ENCODE data around the gene EHF. TPM values are rescaled to one million over a fixed set of nuclear protein-coding genes. Genes with fewer than 3 reads are reported as not detected.

Gene EHF
- total RNA-seq, 1 donor from 2014 or later, result 2.8 TPM

DNA sequence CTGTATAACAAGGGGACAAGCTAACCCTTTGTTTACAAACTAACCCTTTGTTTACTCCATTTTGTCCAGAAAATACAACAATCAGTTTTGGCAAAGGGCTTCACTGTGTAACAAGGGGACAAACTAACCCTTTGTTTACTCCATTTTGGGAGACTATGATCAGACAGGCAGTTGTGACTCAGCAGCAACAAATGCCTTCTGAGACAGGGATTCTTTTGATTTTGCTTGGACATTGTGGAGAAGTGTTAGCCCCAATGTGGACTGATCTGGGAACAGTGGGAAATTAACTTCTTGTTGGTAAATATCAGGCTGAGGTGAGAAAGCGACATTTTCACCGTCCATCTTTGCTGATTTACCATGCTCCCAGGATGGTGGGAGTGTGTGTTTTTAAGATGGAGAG lies 983 bp downstream of the EHF start:
- DNase-seq (ENCODE audit: low spot score) (no peak), ATAC-seq (no peak)

DNA sequence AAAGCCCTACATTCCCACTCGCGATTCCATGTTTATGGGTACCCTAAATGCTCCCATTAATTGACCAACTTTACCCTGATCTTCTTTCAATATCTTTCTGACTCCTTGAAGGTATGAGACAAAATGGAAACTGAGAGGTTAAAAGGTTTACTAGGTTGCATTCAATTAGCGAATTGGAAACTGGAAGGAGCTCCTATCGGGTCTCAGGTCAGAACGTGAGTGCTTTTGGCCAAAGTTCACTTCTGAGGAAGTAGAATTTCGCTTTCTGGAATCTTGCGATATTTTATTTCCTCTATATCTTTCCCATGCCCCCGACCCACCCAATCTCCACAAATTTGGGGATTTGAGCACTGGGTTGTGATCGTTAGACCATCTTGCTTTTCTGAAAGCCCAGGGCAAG lies 2.6 kb downstream of the EHF start:
- no peak for ATAC-seq
- DNase-seq (ENCODE audit: low spot score), result no peak

DNA sequence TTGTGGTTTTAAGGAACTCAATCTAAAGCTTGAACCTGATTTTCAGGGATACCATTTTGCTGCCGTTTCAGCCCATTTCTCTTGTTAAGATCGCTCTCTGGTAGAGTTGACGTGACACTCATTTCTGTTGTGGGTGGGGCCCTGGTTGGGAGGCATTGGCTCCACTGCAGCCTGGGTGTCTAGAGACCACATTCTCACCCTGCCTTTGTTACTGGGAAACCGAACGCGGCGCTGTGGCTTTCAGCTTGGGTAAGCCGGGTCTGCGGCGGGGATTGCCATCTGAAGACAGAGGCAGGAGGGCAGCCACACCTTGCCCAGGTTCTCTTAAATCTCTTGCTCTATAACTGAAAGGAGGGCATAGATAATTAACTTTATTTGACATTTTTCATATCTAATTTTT lies 3.2 kb downstream of the EHF start:
- DNase-seq (ENCODE audit: low spot score), result no peak
- no peak for ATAC-seq

GRCh38 chr11:34625576-34625975 lies 4.7 kb downstream of the EHF start:
- ATAC-seq, result no peak
- no peak for DNase-seq (ENCODE audit: low spot score)

GRCh38 chr11:34626393-34626792 lies 5.5 kb downstream of the EHF start:
- ATAC-seq (no peak), DNase-seq (ENCODE audit: low spot score) (no peak)

DNA sequence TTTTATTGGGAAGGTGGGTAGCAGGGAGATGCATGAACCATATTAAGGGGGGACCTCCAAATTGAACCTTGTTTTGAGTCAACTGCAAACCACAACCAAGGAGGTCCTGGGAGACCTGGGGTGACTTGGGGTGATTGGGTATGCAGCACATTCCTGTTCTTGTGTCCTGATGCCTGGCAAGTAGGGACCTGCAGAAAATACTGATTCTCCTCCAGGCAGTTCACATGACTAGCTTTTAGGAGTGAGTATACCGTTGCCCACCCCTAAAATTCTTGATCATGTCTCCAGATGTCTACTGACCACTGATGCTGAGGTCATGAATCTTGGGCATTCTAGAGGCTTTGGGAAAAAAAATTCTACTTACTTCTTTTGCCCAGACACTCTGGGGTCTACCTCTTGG lies 6.3 kb downstream of the EHF start:
- no peak for ATAC-seq

DNA sequence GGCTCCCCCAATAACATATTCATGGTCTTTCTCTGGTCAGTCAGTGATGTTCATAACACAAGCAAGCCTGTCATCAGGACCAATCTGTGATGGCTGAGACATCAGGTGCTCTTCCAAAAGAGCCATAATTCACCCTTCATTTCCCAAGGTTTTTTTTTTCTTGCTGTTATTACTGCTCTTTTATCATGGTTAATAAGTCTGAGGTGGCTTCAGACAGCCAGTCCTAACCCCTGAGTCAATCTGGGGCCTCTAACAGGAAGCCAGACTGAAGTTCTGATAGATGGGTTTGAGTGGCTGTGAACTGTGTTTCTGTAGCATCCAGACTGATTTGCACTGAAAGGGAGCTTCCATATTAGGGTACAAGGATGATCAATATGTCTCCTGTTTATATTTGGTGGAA lies 8.8 kb downstream of the EHF start:
- ATAC-seq (no peak), DNase-seq (ENCODE audit: low spot score) (no peak)

More for the DNA sequence above, 6.3 kb downstream of the EHF start:
- no peak for DNase-seq (ENCODE audit: low spot score)

DNA sequence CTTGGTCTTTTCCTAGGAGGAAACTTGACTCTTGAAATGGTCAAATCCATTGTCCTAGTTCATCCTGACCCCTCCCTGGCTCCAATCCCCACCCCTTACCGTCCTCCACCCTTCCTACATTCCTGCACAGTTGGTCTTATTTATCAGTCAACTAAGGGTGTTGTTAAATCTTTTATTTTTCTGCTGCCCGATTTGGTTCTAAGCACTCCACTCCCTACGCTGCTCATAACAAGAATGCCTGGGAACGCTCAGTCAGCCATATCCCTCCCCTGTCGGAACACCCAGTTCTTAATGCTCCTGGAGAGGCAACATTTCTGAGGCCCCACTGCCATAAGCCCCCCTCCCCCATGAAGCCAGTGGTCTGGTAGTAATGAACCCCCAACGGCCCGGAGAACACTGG lies 9.7 kb downstream of the EHF start:
- ATAC-seq (no peak), DNase-seq (ENCODE audit: low spot score) (no peak)

DNA sequence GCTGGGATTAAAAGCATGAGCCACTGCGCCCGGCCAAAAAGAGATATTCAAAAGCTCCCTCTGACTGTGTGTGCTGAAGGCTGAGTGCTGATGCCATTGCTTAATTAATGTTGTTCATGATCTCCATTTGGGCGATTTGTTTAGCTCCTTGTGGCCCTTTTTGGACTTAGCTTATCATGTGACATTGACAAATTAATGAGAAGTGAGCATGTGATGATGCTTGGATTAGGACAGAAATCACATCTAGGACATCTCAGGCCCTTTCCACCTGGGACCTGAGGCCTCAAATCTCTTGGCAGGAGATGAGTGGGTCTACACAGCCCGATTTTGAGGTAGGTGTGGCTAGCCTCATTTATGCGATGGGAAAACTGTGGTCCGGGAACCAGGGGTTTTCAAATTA lies 10.4 kb downstream of the EHF start:
- DNase-seq (ENCODE audit: low spot score) (no peak), ATAC-seq (no peak)

DNA sequence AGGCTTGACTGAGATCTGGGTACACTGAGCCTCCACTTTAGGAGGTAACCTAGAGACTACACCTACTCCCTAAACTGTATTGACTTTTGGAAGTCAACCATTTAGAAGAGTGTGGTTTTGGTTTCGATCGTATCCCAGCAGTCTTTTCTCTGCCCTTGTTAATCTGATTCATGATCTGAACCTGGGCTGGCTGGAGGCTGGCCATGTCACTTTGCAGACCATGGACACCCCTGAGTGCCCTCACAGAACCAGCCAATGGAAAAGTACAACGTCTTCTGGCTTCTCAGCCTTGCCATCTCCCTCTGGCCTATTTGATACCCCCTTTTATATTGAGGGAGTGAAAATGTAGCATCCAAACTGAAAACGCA lies 10.8 kb downstream of the EHF start:
- DNase-seq (ENCODE audit: low spot score) (peak; percentile 71), ATAC-seq (peak; percentile 73)

- ATAC-seq (peak; percentile 84), DNase-seq (ENCODE audit: low spot score) (peak; percentile 52)
These were observed 11.4 kb downstream of the EHF start for GRCh38 chr11:34632105-34632791.

DNA sequence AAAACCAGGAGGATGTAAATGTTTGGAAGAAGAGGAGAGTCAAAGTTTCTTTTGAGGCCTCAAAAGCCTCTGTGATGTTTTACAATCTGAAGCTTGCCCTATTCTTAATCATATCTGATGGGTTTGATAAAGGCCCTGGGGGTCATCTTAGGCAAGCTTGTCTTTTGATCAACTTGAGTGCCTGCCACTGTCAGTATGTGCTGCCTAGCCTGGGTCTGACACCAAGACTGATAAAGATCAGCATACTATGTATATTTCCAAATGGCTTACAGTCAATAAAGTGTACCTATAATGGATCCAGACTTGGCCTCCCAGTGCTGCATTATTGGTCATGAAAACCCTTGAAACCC lies 12.7 kb downstream of the EHF start:
- no peak for DNase-seq (ENCODE audit: low spot score)
- ATAC-seq, result no peak

DNA sequence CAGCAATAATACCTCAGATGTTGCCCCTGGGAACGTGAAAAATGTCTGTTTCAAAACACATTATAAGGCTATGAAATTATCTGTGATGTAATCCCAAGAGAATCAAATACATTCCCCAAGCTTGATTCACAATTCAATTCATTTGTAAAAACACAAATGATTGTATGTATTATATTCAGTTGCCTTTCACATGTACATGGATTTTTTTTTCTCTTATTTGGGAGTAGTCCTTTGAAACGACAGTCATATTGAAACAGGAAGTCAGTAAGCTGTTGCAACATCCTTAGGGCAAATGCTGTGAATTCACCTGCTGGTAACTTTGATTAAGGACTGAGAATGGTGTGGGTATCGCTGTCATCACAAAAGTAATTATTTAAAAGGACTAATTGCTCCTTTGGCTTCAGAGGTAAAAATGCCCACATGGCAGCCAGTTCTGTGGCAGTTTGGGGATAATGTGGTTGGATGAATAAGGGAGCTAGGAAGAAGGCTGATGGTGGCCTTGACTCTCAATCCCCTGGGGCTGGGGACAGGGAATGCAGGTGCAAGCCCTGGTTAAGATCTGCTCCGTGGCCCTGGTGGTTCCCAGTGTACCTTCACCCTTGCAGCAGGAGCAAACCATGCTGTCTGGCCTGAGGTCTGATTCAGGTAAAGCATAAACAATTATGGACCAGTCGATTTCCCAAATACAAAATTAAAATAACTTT lies 13.2 kb downstream of the EHF start:
- ATAC-seq (peak; percentile 31), DNase-seq (ENCODE audit: low spot score) (no peak)

DNA sequence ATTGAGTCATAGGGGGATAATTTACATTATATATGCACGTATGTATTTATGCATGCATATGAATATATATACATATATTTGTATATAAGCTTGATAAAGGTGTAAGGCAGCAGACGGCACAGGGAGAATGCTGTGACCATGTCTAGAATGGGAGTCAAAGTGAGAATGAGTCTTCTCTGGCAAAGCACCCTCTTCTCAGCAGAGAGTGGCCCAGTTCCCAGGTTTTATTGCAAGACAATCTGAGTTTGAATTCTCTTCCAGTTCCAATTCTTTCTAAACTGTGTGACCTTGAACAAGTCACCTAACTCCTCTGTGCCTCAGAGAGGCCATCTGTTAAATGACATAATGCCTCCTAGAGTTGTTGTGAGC lies 13.8 kb downstream of the EHF start:
- ATAC-seq, result no peak
- no peak for DNase-seq (ENCODE audit: low spot score)

GRCh38 chr11:34636127-34636526 lies 15.2 kb downstream of the EHF start:
- no peak for ATAC-seq
- no peak for DNase-seq (ENCODE audit: low spot score)

DNA sequence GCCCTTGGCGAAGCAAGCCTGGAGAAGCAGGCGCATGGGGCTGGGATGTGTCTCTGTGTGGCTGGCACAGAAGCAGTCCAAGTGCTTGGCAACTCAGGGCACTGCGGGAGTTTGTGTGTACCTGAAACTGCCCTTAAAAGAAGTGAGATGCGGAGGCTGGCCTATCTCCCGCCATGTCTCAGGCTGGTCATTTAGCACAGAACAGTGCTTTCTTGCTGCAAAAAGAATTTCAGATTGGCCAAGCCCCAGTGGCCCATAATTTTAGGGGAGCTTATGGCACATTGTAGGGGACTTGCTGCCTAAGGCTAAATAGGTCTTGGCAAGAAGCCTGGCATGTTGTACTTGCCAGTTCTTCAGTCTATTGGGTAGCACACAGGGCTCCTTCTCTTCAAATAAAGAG lies 16.4 kb downstream of the EHF start:
- no peak for DNase-seq (ENCODE audit: low spot score)

GRCh38 chr11:34638897-34639296 lies 18.0 kb downstream of the EHF start:
- ATAC-seq (no peak), DNase-seq (ENCODE audit: low spot score) (no peak)

More for the DNA sequence above, 16.4 kb downstream of the EHF start:
- no peak for ATAC-seq

DNA sequence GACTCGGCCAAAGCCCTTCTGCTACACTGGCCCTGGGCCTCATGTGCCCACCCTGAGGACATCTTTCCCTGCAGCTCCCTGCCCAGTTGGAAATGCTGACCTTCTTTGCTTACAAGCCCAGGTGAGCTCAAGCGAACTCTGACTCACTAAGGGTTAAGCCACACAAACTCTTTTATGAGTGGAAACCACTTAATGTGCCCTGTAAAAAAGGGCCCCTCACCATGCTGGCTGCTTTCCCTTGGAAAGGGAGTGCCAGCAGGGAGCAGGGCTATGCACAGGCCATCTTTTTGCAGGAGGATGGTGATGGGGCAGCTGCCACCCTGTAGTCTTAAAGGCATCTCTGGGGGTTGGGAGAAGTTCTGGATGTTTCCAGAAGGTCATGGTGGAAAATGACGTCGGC lies 18.7 kb downstream of the EHF start:
- ATAC-seq (no peak), DNase-seq (ENCODE audit: low spot score) (no peak)

GRCh38 chr11:34640050-34640923 lies 19.4 kb downstream of the EHF start:
- ATAC-seq (peak; percentile 88), DNase-seq (ENCODE audit: low spot score) (peak; percentile 48)

GRCh38 chr11:34640924-34641275 lies 20.0 kb downstream of the EHF start:
- DNase-seq (ENCODE audit: low spot score) (no peak), ATAC-seq (no peak)

- DNase-seq (ENCODE audit: low spot score), result no peak
- ATAC-seq, result peak; percentile 56
These were observed 20.6 kb downstream of the EHF start for GRCh38 chr11:34641456-34641855.

- DNase-seq (ENCODE audit: low spot score), result no peak
- ATAC-seq, result no peak
These were observed 21.2 kb downstream of the EHF start for GRCh38 chr11:34642001-34642554.
